Stimulated activated CD8-positive, alpha-beta memory T cell treated with anti-CD3 and anti-CD28 coated beads, Interleukin-2, amount 100 ng/mL, for 1 hour (primary cell): ENCODE measurements around the gene RAB5B.
"Not testable (repeated sequence)": the region's sequence is repeated elsewhere in the genome, so short reads cannot be mapped to it uniquely, and the experiment has no call there.

Experiments used
- DNase-seq, 2 donors: peaks; one replicate each; pipeline ENCODE4 v3.0.0-alpha.2; 2020; ENCODE audit warnings: low read depth in 2 of 2

Gene RAB5B

DNA sequence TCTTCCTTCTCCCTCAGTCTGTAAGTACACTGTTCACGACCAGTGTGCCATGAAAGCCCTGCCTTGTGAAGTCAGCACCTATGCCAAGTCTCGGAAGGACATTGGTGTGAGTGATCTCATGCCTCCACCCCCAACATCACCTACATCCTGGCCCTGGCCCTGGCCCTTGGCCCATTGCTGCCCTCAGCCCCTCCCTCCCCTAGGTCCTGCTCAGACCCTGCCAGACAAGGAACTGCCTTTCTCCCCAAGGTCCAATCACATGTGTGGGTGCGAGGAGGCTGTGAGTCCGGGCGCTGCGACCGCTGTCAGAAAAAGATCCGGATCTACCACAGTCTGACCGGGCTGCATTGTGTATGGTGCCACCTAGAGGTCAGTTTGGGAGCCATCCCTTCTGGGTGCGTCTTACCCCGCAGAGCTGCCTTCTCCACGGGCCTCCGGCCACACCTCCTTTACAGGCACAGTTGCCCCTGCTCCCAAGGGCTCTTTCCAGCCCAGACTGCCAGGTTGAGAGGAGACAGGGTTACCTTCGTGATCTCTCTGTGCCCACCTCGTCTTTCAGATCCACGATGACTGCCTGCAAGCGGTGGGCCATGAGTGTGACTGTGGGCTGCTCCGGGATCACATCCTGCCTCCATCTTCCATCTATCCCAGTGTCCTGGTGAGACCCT, 33.7 kb upstream of the RAB5B start:
- peak; percentile 63 to 70 for DNase-seq

DNA sequence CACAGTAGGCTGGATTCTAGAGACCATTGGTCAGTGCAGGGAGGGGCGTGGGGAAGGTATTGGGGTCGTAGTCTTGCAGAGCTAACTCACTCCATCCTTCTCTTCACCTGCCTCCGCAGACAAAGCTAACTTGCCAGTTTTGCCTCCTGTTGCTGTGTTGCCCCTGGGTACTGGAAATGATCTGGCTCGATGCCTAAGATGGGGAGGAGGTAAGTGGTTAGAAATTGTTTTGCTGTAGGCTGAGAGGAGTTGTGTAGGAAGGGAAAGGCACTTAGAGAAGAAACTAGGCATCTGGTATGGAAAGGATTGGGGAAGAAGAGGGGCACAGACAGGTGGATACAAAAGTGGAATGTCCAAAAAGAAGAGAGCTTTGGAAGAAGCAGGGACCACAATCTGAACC, 31.8 kb upstream of the RAB5B start:
- DNase-seq: no peak

DNA sequence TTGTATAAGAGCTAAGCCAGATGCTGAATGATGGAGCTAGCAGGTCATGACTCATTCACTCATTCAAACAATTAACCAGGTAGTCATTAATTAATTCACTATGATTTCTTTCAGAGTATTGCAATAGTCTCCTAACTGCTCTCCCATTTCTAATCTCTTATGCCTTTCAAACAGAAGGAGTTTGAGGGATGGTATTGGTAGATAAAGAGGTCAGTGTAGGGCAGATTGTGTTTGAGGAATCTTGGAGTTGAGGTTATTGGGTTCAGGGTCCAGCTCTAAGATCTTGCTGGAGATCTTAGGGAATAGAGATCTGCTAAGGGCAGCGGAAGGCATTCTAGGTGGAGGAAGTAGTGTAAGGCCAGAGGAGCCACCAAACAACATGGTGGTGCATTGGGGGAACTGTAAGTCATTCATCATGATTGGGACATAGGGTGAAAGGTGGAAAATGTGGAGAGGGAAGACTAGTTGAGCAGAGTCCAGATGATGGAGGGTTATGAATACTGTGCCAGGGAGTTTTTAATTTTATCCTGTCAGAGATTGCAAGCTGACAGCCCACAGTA, 31.2 kb upstream of the RAB5B start:
- no peak for DNase-seq

DNA sequence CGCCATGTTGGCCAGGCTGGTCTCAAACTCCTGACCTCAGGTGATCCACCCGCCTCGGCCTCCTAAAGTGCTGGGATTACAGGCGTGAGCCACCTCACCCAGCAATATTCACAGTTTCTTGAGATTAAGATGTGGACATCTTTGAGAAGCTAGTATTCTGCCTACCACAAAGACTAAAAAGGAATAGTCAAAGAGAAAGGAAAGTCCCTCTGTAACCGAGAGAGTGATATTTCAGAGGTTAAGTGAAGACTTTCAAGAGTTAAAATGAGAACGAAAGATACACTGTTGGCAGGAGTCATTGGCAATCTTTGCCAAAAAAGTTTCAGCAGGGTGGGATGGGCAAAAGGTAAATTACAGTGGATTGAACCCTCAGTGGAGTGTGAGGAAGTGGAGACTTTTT, 27.3 kb upstream of the RAB5B start:
- DNase-seq: no peak

DNA sequence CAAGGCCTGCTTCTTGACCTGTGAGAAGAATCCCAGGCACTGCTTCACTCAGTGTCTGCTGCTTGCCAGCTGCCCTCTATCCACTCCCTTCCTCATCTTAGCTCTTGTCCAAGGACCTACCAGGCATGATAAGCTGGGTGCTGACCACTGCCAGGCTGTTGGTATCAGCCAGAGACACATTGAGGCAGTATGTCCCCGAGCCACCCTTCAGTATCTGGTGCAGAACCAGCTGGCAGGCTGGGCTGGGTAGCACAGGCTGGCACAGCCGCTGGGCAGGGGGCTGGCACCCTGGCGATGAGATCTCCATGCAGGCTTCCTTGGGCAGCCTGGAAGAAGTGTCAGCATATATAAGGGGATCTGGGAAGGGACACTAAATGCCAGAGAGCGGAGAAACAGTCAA, 18.5 kb upstream of the RAB5B start:
- no peak for DNase-seq

DNA sequence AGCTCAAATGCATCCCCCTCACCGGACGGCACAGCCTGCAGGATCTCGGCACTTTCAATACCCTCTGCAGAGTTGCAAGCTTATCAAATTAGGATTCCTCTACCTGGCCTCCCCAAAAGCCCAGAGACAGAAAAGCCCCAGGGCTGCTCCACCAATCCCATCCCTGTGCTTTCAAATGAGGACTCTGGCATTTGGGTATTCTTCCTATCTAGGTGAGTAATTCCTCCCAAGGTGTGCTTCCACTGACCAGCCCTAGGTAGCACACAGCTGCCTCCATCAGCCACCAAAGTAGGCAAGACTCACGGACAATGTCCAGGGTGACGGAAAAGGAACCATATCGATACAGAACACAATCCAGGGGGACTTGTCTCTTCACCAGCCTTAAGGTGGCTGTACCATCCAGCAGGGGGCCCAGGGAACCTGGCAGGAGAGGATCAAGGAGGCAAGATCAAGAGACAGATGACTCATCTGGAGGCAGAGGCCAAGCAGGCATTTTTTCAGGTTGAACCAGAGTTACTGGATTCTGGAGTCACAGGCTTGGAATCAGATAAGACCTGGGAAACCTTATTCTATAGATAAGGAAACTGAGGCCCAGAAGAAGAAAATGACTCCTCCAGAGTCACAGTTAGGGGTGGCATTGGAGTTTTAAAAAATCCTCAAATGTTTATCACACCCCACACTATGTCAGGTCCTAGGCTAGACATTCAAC, 17.9 kb upstream of the RAB5B start:
- peak in 1 of 2 donors; percentile 24 for DNase-seq

DNA sequence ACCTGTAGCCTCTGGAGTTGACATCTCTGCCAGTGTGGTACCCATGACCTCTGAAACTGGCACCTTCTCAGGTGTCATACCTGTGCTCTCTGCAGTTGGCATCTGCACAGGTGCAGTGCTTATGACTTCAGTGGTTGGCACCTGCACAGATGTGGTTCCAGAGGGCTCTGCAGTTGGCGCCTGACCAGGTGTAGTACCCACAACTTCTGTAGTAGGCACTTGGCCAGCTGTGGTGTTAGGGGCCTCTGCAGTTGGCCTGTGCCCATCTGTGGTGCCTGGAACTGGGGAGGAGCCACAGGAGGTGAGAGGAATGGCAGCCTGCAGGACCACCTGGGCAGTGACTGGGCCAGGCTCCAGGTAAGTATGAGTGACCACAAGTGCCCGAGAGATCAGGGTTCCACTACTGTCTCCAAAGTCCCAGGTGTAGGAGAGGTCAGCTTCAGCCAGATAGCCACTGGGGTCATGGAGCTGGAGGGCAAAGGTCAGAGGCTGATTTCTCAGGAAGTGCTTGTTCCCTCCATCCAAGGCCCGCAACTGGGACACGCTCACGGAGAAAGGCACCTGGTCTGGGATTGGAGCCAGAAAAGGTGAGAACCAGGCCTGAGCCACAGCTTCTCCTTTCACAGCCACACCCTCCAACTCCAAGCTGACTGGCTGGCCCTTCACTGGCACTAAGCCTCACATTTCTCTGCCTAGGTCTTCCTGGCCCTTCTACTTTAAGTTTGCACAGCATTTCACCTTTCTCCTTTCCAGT, 16.6 kb upstream of the RAB5B start:
- DNase-seq: no peak

DNA sequence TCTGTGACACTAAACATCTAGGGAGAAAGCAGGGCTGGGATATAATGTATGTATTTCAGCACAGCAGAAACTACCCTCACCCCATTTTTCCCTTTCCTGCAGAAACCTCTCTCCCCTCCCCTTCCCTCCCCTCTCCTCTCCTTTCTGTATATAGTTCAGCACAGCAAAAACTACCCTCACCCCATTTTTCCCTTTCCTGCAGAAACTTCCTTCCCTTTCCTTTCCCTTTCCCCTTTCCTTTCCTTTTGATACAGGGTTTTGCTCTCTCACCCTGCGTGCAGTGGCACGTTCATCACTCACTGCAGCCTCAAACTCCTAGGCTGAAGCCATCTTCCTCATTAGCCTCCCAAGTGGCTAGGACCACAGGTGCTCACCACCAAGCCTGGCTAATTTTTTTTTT, 10.1 kb upstream of the RAB5B start:
- no peak for DNase-seq

DNA sequence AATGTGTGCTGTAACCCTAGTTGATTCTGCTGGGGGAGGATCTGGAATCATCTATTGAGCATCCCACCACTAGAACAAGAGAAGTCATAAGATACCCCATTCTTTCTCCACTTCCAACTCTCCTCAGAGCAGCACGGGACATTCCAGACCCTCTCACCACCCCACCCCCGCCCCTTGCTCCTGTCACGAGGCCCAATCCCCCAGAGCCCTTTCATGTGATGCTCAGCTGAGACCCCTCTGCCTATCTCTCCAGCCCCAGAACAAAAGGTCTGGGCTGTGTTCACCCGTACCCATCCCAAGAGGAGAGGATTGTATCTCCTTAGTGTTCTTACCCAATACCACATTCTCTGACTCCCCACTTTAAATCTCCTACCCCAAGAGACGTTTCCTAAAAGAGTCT, 8.6 kb upstream of the RAB5B start:
- DNase-seq: no peak

DNA sequence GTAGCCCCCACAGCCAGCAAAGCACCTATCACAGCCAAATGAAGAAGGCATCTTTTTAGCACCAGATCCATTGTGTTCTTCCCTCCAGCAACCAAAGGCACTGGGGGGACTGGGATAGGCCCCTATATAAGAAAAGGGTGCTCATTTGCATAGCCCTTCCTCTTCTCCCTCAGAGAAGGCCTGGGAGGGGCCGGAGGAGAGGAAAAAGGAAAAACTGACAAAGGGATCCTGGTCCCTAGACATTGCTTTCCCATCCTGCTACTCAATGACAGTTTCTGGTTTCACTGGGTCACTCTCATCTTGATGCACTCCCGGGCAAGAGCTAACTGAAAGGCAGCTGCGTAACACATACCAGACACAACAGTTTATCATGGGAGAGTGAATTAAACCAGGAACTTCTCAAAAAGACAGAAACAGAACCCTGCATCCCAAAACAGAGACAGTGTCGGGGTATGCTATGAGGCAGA, 7.9 kb upstream of the RAB5B start, which contains the start of gene PMEL:
TSS of gene PMEL (minus strand) at position 102 of the 467 bp plus-strand sequence. CDS start at position 71, 31 bp downstream.
- DNase-seq: no peak

DNA sequence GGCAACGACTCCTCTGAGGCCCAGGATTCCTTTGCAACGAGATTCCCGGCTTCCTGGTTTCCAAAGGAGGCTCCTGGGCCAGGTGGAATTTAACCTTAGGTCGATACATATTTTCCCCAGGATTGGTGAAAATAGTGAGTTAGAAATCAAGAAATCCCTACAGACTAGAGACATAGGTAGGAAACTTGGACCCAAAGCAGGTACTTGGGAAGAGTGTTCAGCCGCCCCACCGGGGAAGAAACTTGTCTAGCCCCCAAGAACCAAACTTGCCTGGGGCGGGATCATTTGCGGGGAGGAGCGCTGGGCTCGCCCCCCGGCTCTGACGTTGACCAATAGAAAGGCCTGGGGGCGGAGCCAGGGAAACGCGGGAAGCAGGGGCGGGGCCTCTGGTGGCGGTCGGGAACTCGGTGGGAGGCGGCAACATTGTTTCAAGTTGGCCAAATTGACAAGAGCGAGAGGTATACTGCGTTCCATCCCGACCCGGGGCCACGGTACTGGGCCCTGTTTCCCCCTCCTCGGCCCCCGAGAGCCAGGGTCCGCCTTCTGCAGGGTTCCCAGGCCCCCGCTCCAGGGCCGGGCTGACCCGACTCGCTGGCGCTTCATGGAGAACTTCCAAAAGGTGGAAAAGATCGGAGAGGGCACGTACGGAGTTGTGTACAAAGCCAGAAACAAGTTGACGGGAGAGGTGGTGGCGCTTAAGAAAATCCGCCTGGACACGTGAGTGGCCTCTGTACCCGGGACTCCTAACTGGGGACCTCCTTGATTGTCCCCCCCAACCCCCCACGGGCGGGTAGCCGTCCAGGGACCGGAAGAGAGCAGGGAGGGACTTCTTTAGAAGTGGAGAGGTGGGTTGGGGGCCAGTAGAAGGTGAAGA, 7.2 kb upstream of the RAB5B start, which contains the start of gene CDK2:
TSS of gene CDK2 (plus strand) at position 423 of the 874 bp plus-strand sequence. CDS start at position 602, 179 bp downstream.
- DNase-seq: peak; percentile 78 to 82

DNA sequence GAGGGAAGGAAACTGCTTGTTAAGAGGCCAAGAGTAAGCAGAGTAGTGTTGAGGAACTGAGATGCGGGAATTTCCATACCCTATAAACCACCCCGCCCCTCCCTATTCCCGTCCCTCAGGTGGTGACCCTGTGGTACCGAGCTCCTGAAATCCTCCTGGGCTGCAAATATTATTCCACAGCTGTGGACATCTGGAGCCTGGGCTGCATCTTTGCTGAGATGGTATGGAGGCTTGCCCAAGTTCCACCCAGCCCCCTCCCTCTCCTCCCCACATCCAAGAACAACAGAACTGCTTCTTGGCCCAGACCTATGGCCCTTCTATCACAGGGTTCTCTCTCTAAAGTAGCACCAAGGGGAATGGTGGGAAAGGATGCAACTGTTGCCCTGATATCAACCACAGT, 4.5 kb upstream of the RAB5B start:
- no peak for DNase-seq

DNA sequence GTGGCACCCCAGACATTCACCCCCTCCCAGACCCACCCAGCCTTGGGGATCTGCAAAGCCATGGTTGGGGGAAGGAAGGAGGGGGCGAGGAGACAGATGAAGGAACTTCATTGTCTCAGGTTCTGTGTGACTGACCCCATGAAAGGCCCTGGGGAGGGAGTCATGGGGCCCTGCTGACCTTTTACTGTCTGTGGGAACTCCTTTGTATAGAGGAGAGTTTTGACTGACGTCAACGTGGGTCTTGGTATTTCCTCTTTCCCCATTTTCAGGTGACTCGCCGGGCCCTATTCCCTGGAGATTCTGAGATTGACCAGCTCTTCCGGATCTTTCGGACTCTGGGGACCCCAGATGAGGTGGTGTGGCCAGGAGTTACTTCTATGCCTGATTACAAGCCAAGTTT, 3.1 kb upstream of the RAB5B start:
- DNase-seq: no peak

DNA sequence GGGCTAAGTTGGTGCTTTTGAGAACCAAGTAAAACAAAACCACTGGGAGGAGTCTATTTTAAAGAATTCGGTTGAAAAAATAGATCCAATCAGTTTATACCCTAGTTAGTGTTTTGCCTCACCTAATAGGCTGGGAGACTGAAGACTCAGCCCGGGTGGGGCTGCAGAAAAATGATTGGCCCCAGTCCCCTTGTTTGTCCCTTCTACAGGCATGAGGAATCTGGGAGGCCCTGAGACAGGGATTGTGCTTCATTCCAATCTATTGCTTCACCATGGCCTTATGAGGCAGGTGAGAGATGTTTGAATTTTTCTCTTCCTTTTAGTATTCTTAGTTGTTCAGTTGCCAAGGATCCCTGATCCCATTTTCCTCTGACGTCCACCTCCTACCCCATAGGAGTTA, 1.8 kb upstream of the RAB5B start:
- no peak for DNase-seq

DNA sequence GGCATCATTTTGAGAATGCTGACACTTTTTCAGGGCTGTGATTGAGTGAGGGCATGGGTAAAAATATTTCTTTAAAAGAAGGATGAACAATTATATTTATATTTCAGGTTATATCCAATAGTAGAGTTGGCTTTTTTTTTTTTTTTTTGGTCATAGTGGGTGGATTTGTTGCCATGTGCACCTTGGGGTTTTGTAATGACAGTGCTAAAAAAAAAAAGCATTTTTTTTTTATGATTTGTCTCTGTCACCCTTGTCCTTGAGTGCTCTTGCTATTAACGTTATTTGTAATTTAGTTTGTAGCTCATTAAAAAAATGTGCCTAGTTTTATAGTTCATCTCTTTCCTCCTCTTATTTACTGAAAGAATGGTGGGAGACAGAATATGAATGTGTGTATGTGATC, 1.4 kb upstream of the RAB5B start:
- no peak for DNase-seq

DNA sequence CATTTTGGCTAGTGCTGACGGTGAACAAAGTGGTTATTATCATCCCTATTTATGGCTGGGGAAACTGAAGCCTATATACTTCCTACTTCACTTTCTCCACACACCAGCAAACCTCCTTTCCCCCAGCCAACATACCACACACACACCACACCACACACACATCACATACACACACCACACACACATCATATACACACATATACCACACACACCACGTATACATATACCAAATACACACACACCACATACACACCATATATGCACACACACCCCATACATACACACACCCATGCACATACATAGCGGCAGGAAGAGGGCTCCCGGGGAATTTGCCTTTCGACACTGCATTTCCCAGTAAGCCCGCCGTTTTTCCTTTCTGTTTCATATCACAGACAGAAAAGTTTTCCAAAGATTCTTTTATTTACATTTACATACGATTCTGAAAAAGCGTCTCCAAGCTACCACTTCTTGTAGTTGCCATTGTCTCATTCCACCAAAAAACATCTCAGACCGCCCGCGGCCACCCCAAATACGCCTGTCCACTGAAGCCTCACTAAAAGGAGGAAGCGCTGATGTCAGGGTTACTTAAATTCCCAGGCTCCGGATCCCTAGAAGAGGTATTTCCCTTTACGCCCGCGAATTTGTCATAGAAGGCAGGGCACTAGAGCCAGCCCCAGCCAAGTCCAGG, 823 bp upstream of the RAB5B start:
- no peak for DNase-seq

DNA sequence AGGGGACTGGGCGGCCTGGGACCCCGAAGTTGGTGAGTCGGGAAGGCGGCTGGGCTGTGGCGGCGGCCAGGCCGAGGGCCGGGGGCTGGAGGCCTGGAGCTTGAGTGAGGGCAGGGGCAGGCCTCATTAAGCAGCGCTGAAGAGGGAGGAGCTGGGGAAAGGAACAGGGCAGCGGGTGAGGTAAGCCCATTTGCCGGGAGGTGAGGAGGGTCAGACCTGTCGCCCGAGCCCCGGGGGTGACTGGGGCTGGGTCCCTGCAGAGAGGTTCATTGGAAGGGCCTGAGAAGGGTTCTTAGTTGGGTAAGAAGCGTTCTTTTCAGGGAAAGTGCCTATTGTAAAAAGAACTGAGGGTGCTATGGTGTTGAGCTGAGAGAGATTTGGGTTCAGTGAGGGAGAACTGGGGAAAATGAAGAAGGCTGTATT, 441 bp downstream of the RAB5B start:
- peak in 1 of 2 donors; percentile 16 for DNase-seq

DNA sequence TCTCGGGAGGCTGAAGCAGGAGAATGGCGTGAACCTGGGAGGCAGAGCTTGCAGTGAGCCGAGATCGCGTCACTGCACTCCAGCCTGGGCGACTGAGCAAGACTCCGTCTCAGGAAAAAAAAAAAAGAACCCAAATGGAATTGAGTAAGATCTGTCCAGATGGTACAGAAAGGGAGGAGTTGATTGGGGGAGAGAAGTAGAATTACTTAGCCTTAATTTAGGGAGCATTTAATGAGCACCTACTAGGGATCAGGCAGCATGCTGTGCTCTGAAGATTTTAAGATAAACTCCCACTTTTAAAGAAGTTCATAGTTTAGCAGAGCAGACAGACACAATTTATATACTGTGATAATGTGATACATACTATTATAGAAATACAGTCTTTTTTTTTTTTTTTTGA, 4.5 kb downstream of the RAB5B start:
- DNase-seq: no peak

DNA sequence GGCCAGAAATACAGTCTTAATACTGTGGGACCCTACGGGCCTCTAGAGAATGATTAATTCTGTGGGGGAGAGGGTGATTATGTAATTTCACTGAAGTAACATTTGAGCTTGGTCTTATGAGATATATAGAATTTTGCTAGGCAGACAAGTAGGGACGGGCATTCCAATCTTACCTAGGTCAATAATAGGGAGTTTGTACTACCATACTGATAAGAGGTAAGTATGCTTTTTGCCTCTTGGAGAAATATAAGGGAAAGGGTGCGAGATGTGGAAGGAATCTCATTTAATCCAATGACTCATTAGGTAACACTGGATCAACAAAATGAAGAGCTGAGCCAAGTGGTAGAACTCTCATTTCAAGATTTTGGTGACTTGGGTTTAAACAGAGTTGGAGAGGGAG, 5.2 kb downstream of the RAB5B start:
- no peak for DNase-seq

DNA sequence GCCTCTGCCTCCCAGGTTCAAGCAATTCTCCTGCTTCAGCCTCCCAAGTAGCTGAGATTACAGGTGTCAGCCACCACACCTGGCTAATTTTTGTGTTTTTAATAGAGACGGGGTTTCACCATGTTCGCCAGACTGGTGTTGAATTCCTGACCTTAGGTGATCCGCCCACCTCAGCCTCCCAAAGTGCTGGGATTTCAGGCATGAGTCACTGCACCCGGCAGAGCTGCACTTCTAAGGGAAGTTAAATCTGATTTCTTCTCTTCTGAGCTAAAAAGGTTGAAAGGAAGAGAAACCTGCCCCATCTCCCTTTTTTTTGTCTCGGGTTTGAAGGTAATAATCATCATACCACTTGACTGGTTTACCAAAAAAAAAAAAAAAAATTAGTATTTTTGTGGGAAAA, 8.0 kb downstream of the RAB5B start:
- not testable (repeated sequence) for DNase-seq
